ENCODE measurements around the gene H6PD.

H6PD gene

GRCh38 chr1:9279172-9279840 lies 44.7 kb downstream of the H6PD start:
- no peak for DNase-seq (ENCODE audit: low read depth)

GRCh38 chr1:9280015-9280860 lies 45.7 kb downstream of the H6PD start:
- DNase-seq (ENCODE audit: low read depth): peak; percentile 83

GRCh38 chr1:9281071-9281827 lies 46.7 kb downstream of the H6PD start:
- DNase-seq (ENCODE audit: low read depth): no peak

GRCh38 chr1:9281908-9282695 lies 47.5 kb downstream of the H6PD start:
- no peak for DNase-seq (ENCODE audit: low read depth)

- DNase-seq (ENCODE audit: low read depth): no peak
These were observed 48.1 kb downstream of the H6PD start for GRCh38 chr1:9282696-9282955.

- DNase-seq (ENCODE audit: low read depth): no peak
These were observed 49.5 kb downstream of the H6PD start for GRCh38 chr1:9284061-9284460.

- DNase-seq (ENCODE audit: low read depth): no peak
These were observed 52.0 kb downstream of the H6PD start for GRCh38 chr1:9286556-9286955.

- DNase-seq (ENCODE audit: low read depth): no peak
These were observed 54.5 kb downstream of the H6PD start for GRCh38 chr1:9289090-9289534.

- DNase-seq (ENCODE audit: low read depth): peak; percentile 60
These were observed 55.3 kb downstream of the H6PD start for GRCh38 chr1:9289711-9290485.

- no peak for DNase-seq (ENCODE audit: low read depth)
These were observed 57.4 kb downstream of the H6PD start for GRCh38 chr1:9291914-9292360.

GRCh38 chr1:9292361-9293240 lies 58.0 kb downstream of the H6PD start, which contains the start of gene SPSB1:
Gene SPSB1, plus strand, starts transcription at chr1:9292894. Its CDS starts 62,998 bp downstream, at chr1:9355892.
- no peak for DNase-seq (ENCODE audit: low read depth)

GRCh38 chr1:9293241-9293532 lies 58.6 kb downstream of the H6PD start:
- no peak for DNase-seq (ENCODE audit: low read depth)

GRCh38 chr1:9293533-9294404 lies 59.2 kb downstream of the H6PD start:
- DNase-seq (ENCODE audit: low read depth): no peak

GRCh38 chr1:9294405-9294773 lies 59.8 kb downstream of the H6PD start:
- DNase-seq (ENCODE audit: low read depth): peak; percentile 71

- no peak for DNase-seq (ENCODE audit: low read depth)
These were observed 60.5 kb downstream of the H6PD start for GRCh38 chr1:9294910-9295636.

GRCh38 chr1:9295884-9296283 lies 61.3 kb downstream of the H6PD start:
- no peak for DNase-seq (ENCODE audit: low read depth)

- no peak for DNase-seq (ENCODE audit: low read depth)
These were observed 62.3 kb downstream of the H6PD start for GRCh38 chr1:9296850-9297249.

- no peak for DNase-seq (ENCODE audit: low read depth)
These were observed 63.3 kb downstream of the H6PD start for GRCh38 chr1:9297831-9298230.

- DNase-seq (ENCODE audit: low read depth): no peak
These were observed 63.7 kb downstream of the H6PD start for GRCh38 chr1:9298282-9298681.
